Measurements from ENCODE around the gene NINL.
"Not testable (repeated sequence)": the region's sequence is repeated elsewhere in the genome, so short reads cannot be mapped to it uniquely, and the experiment has no call there.

The NINL gene

DNA sequence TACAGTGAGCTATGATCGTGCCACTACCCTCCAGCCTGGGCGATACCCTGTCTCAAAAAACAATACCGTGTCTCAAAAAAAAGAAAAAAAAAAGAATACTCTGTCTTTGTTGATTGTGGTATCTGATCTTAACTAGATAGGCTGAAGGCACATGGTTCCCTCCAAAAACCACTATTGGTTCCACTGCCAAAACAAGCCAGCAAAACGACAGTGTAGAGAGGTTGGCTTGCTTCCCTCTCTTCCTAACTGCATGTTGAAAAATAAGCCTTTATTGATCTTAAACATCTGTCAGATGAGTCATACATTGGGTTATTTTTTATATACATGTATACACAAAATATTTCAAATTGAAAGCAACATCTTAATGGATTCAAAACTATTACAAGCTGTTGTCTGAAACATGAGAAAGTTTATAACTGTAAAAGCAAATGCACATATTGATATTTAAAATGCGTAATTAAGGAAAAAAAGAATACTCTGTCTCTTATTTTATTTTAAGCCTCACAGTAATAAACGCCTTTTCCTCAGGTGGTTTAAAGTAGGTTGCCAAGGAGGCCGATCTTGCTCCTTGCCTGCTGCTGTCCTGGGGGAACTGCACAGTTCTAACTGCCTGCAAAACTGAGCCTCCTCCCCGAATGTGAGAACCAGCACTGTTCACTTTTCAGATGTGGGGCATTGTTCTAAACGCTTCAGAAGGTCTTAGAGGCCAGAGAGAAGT, 7.0 kb upstream of the NINL start:
- no peak for DNase-seq

GRCh38 chr20:25590778-25591177, 5.4 kb upstream of the NINL start:
- not testable (repeated sequence) for DNase-seq

DNA sequence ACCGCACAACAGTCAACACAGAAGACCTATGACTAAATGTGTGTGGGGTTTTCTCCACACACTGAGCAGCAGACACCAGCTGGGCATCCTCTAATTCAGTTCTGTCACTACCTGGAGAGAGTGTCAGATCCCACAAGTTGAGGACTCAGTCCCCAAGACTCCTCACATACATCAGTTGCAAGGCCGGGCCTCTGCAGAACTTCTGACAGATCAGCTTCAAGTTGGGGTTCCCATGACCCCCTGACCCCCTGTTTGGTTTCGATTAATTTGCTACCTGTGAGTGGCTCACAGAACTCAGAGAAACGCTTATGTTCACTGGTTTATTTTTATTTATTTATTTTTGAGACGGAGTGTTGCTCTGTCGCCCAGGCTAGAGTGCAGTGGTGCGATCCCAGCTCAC, 3.2 kb upstream of the NINL start:
- DNase-seq: no peak

GRCh38 chr20:25587536-25587935, 2.2 kb upstream of the NINL start:
- no peak for DNase-seq

DNA sequence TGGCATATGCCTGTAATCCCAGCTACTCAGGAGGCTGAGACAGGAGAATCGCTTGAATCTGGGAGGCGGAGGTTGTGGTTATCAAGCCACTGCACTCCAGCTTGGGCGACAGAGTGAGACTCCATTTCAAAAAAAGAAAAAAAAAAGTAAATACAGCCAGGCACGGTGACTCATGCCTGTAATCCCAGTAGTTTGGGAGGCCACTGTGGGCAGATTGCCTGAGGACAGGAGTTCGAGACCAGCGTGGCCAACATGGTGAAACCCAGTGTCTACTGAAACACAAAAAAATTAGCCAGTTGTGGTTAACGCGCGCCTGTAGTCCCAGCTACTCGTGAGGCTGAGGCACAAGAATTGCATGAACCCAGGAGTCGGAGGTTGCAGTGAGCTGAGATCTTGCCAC, 1.5 kb upstream of the NINL start:
- no peak for DNase-seq

- DNase-seq: not testable (repeated sequence)
Observed at GRCh38 chr20:25583607-25584006, 1.7 kb downstream of the NINL start.

DNA sequence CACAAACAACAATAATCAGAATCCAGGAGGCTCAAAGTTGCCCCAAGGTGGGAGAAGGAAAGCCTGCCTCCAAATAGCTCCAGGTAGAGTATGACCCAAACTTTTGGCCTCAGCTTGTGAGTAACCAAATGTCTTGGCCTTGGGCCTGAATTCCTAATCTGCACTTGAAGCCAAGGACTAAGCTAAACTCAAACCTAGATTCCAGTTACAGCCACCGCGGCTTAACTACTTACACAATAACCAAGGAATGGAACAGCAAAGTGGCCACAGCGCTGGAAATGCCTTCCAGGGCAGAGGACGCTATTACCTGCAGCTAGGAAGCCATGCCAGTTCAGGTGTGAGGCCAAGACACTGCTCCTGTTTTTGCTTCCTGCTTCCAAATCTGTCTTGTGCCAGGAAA, 4.6 kb downstream of the NINL start:
- DNase-seq: no peak

- no peak for DNase-seq
Observed at GRCh38 chr20:25579081-25579770, 6.1 kb downstream of the NINL start.

DNA sequence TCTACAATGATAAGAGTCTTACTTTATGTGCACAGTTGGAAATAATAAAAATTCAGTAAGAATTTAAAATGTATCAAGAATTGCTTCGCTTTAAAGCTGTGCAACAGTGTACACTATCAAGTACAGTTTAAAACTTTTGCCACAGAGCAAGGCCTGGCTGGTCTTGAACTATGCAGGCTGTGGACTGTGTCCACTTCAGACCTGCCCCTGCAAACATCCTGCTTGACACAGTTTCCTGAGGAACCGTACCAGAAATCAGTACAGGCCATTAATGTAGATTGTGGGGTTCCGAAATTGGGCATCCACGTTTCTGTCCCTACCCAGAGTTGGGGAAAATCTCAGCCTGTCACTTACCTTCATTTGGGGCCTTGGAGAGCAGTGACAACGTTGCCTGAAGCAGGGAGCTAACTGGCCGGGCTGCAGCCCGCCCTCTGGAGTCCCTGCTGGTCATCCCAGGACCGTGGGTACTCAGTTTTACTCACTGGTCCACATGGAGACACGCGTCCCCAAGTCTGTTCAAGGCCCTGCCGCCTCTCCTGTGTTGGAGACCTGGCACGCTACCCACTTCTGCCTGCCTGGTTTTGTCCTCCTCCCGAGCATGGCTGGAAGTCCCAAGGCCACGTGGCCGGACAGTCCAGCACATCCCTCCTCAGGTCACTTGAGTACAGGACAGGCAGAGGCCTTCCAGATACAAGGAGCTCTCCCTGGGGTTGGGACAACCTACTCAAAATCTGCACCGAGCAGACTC, 8.4 kb downstream of the NINL start:
- DNase-seq: no peak

GRCh38 chr20:25574411-25574810, 10.9 kb downstream of the NINL start:
- DNase-seq: no peak

DNA sequence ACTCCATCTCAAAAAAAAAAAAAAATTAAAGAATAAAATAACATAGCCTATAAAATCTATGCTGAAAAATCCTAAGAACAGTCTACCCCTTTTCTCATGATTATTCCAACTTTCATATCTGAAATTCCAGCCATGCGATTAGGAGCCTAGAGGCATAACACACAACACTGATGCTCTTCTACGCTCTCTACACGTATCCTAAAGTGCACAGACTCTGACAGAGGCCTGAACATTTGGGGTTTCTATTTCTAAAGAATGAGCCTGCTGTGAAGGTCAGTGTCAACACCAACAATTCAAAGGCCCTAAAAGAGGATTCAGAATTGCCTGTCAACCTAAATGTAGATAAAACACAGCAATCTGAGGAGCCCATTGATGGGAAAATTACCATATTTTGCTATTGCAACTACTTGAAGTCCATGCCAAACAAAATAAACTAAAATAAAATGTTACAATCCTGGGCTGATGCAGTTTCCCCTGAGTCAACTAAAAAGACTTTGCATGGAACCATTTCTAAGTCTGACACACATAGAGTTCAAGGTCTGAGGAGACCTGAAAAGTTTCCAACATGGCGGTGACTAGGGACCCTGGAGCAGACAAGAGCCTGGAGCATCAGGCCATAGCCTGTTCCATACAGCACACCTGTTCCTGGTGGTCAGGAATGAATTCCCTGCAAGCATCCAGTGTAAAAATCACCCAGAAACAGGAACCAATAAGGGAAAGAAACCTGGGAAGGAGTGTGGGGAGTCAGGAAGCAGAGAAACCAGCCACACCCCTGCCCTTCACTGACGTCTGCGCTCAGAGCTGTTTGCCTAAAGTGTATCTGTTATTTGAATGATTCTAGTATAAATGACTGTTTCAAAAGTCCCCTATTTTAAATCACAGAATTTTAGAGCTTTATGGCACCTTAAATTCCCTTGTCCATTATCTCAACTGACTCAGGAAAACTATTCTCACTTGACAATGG, 11.8 kb downstream of the NINL start:
- no peak for DNase-seq

DNA sequence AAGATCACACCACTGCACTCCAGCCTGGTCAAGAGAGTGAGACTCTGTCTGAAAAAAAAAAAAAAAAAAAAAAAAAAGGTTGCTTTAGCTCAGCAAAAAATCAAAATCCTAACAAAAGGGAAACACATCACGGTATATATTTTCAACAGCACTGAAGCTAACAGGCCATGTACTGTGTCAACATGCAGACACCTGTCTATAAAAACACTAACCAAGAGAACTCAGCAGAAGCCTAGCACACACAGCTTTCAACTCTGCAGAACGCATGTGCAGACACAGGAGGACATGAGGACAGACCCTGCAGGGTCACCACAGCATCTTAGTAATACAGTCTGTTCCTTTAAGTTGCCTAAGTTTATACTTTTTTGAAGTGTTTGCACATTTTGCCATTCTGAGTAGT, 13.5 kb downstream of the NINL start:
- DNase-seq: no peak

DNA sequence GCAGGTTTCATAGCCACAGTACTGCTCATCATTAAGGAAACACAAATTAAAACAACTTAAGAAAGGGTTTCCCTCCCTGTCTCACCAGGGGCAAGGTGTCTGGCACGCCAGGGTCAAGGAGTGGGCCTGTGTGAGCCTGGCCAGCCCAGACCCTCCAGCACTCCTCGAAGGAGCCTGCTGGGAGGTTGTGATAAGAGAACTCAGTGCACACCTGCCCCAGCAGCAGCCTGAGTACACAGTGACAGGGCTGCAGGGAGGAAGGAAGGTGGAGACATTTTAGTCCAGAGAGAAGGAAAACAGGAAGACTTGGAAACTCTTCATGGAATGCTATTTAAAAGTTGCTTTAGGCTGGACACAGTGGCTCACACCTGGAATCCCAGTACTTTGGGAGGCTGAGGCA, 14.1 kb downstream of the NINL start:
- no peak for DNase-seq

- no peak for DNase-seq
Observed at GRCh38 chr20:25570148-25570530, 15.2 kb downstream of the NINL start.

- no peak for DNase-seq
Observed at GRCh38 chr20:25567286-25567685, 18.0 kb downstream of the NINL start.

GRCh38 chr20:25566821-25567220, 18.5 kb downstream of the NINL start:
- no peak for DNase-seq

- no peak for DNase-seq
Observed at GRCh38 chr20:25565578-25566157, 19.7 kb downstream of the NINL start.

- DNase-seq: no peak
Observed at GRCh38 chr20:25563876-25564275, 21.5 kb downstream of the NINL start.

DNA sequence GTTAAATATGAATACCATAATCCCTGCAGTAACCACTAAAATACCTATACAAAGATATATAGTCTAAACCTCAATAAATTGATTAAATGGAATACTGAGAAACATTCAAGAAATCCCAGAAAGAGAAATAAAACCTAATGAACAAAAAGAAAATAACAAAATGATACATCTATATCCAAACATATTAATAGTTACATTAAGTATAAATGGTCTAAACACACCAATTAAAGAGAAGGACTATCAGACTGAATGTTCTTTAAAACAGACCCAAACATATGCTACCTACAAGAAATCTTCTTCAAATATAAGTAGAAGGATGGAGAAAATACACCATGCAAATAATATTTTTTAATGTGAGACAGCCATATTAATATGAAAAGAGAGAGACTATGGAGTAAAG, 22.0 kb downstream of the NINL start:
- DNase-seq: no peak

DNA sequence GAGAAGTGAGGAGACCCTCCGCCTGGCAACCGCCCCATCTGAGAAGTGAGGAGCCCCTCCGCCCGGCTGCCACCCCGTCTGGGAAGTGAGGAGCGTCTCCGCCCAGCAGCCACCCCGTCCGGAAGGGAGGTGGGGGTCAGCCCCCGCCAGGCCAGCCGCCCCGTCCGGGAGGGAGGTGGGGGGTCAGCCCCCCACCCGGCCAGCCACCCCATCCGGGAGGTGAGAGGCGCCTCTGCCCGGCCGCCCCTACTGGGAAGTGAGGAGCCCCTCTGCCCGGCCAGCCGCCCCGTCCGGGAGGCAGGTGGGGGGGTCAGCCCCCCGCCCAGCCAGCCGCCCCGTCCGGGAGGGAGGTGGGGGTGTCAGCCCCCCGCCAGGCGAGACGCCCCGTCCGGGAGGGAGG, 23.6 kb downstream of the NINL start:
- not testable (repeated sequence) for DNase-seq

GRCh38 chr20:25553819-25554296, 31.5 kb downstream of the NINL start:
- no peak for DNase-seq

DNA sequence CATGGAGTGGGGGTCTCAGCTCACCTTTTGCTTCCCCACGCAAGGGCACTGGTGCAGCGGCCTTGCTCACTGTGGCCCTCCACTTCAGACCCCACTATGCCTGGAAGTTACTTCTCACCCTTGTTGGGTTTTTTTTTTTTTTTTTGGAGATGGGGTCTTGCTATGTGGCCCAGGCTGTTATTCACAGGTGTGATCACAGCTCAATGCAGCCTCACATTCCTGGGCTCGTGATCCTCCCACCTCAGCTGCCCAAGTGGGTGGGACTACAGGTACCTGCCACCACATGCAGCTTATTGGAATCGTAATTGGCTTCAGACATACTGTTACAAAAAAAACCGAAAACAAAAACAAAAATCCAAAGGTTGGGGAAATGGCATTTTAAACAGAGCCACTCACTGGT, 32.4 kb downstream of the NINL start:
- DNase-seq: no peak
